ENCODE data around the gene SCEL. TPM values are rescaled to one million over a fixed set of nuclear protein-coding genes. Genes with fewer than 3 reads are reported as not detected.

Gene SCEL
- total RNA-seq, 4 donors from 2014 or later, result not detected

DNA sequence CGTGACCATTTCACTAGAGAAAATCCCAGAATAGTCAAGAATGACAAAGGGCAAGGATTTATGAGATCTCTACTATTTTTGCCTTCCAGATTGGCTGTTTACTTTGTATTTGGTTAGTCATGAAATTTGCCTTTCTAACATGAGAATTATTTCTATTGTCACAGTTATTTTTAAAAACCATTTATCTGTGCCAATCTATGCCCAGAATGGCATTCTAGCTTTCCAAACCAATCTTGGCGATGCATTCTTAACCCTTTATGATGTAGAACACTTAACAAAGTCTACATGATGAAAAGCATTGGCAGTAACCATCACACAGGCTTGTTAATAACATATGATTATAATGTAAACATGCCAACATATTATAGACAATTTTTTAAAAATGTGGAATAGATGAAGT is 65.2 kb downstream of the SCEL start:
- in situ Hi-C loops (cut with MboI; ENCODE audit: low sequenced_read_pairs in 4 of 4), result loop anchor here in 1 of 4 donors (25.0 kb wide), 1 partner anchor 88 kb away; no protein-coding TSS in a partner anchor

GRCh38 chr13:77611068-77611467 is 75.6 kb downstream of the SCEL start:
- TF ChIP-seq POLR2A (IDR thresholded peaks at IDR 0.05), result no peak
- TF ChIP-seq CTCF (IDR thresholded peaks at IDR 0.05 in 4 of 5, conservative IDR thresholded peaks at IDR 0.05 in 1 of 5), result no peak
- no peak overlapping the region for H3K4me3 ChIP-seq
- intact Hi-C loops (cut with DNase I; ENCODE audit: low total_unique reads), result no loop called here
- no peaks in the 10 kb centered on the region for H3K9me3 ChIP-seq
- H3K27ac ChIP-seq, result no peak overlapping the region
- in situ Hi-C loops (cut with MboI; ENCODE audit: low sequenced_read_pairs in 4 of 4), result loop anchor here in 1 of 4 donors (25.0 kb wide), 1 partner anchor 99 kb away; no protein-coding TSS in a partner anchor
- no peaks in the 10 kb centered on the region for H3K36me3 ChIP-seq
- DNase-seq, result no peak
- ATAC-seq, result no peak
- no peaks in the 10 kb centered on the region for H3K4me1 ChIP-seq
- H3K27me3 ChIP-seq, result no peaks in the 10 kb centered on the region

More for the DNA sequence above, 65.2 kb downstream of the SCEL start:
- H3K9me3 ChIP-seq, result no peaks in the 10 kb centered on the region
- no peak for TF ChIP-seq POLR2A (IDR thresholded peaks at IDR 0.05)
- no peak for TF ChIP-seq CTCF (IDR thresholded peaks at IDR 0.05 in 4 of 5, conservative IDR thresholded peaks at IDR 0.05 in 1 of 5)
- H3K4me3 ChIP-seq, result no peak overlapping the region
- no peaks in the 10 kb centered on the region for H3K36me3 ChIP-seq
- no peak for ATAC-seq
- intact Hi-C loops (cut with DNase I; ENCODE audit: low total_unique reads), result no loop called here
- H3K27me3 ChIP-seq, result no peaks in the 10 kb centered on the region
- no peak for DNase-seq
- H3K4me1 ChIP-seq, result peaks cover 0 to 4% of the 10 kb centered on the region in 2 donors
- H3K27ac ChIP-seq, result no peak overlapping the region

GRCh38 chr13:77616027-77616426 is 80.5 kb downstream of the SCEL start:
- ATAC-seq, result no peak
- no peaks in the 10 kb centered on the region for H3K27me3 ChIP-seq
- TF ChIP-seq CTCF (IDR thresholded peaks at IDR 0.05 in 4 of 5, conservative IDR thresholded peaks at IDR 0.05 in 1 of 5), result no peak
- no peak for TF ChIP-seq POLR2A (IDR thresholded peaks at IDR 0.05)
- no peaks in the 10 kb centered on the region for H3K36me3 ChIP-seq
- in situ Hi-C loops (cut with MboI; ENCODE audit: low sequenced_read_pairs in 4 of 4) (loop anchor here in 1 of 4 donors (25.0 kb wide), 1 partner anchor 104 kb away; no protein-coding TSS in a partner anchor), intact Hi-C loops (cut with DNase I; ENCODE audit: low total_unique reads) (no loop called here)
- H3K27ac ChIP-seq, result no peak overlapping the region
- H3K4me3 ChIP-seq, result no peak overlapping the region
- no peaks in the 10 kb centered on the region for H3K4me1 ChIP-seq
- no peaks in the 10 kb centered on the region for H3K9me3 ChIP-seq
- no peak for DNase-seq

DNA sequence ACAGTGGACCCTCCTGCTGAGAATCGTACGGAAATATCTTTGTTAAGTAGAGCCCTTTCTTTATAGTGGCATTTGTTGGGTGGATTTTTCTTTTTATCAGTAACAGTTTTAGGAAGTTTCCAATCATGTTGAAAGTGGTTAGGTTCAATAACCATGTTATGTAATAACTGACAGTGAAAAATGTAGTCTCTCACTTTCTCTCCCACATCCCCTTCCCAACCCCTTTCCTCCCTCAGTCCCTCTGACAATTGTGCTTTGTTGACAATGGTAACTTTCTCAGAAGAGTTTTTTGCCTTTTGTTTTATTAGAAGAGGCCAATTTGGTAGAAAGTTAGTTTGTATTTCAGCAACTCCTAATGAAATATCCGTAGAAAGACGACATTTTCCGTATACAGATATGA is 84.1 kb downstream of the SCEL start:
- ATAC-seq (no peak), DNase-seq (no peak)
- TF ChIP-seq CTCF (IDR thresholded peaks at IDR 0.05 in 4 of 5, conservative IDR thresholded peaks at IDR 0.05 in 1 of 5) (no peak), POLR2A (IDR thresholded peaks at IDR 0.05) (no peak)
- no peaks in the 10 kb centered on the region for H3K36me3 ChIP-seq
- H3K4me1 ChIP-seq, result no peaks in the 10 kb centered on the region
- intact Hi-C loops (cut with DNase I; ENCODE audit: low total_unique reads), result no loop called here
- H3K27me3 ChIP-seq, result no peaks in the 10 kb centered on the region
- no peaks in the 10 kb centered on the region for H3K9me3 ChIP-seq
- in situ Hi-C loops (cut with MboI; ENCODE audit: low sequenced_read_pairs in 4 of 4), result loop anchor here in 1 of 4 donors (25.0 kb wide), 1 partner anchor 107 kb away; no protein-coding TSS in a partner anchor
- no peak overlapping the region for H3K4me3 ChIP-seq
- no peak overlapping the region for H3K27ac ChIP-seq

DNA sequence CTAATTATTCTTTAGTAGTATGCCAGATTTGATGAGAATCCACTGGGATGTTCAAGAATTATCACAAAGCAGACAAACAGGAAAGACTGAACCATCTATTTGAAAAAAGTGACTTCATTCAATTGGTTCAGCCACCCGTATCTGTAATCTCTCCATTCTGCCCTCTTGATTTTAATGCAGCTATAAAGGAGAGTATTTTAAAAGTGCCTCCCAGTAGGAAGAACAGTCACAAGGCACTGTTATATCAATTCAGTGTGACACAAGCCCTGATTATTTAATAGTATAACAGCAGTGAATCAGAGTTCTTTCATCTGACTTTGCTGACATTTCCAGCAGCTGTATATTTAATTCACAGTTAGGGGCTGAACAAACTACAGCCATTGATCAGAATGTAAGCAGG is 84.6 kb downstream of the SCEL start:
- ATAC-seq, result no peak
- Histone ChIP-seq H3K27me3 (no peaks in the 10 kb centered on the region), H3K36me3 (no peaks in the 10 kb centered on the region), H3K4me1 (no peaks in the 10 kb centered on the region), H3K27ac (no peak overlapping the region), H3K4me3 (no peak overlapping the region), H3K9me3 (no peaks in the 10 kb centered on the region)
- TF ChIP-seq CTCF (IDR thresholded peaks at IDR 0.05 in 4 of 5, conservative IDR thresholded peaks at IDR 0.05 in 1 of 5), result no peak
- TF ChIP-seq POLR2A (IDR thresholded peaks at IDR 0.05), result no peak
- no peak for DNase-seq
- intact Hi-C loops (cut with DNase I; ENCODE audit: low total_unique reads), result no loop called here
- in situ Hi-C loops (cut with MboI; ENCODE audit: low sequenced_read_pairs in 4 of 4), result loop anchor here in 1 of 4 donors (25.0 kb wide), 1 partner anchor 108 kb away; no protein-coding TSS in a partner anchor

Measured in gastrocnemius medialis (tissue), 4 donors.